Spinal cord (tissue), 10 donors: Measurements from ENCODE around the gene ARRB2. TPM values are rescaled to one million over a fixed set of nuclear protein-coding genes. Genes with fewer than 3 reads are reported as not detected.
"Not testable (repeated sequence)": the region's sequence is repeated elsewhere in the genome, so short reads cannot be mapped to it uniquely, and the experiment has no call there.

ENCODE experiments used
- DNase-seq, 6 donors: peaks; one replicate each; pipeline versions ENCODE4 v3.0.0 to v3.0.0-alpha.2; 2013 to 2015; ENCODE audit warnings: low spot score in 6 of 6, low read depth in 4 of 6
- H3K27ac ChIP-seq: one replicate; pipeline ENCODE4 v1.5.1; 2013; ENCODE audit warnings: low read depth, low read length, control low read depth
- H3K27me3 ChIP-seq: one replicate; pipeline ENCODE4 v1.6.1; 2013; ENCODE audit warnings: low read length; ENCODE audit not compliant: control insufficient read depth, insufficient read depth
- H3K36me3 ChIP-seq: one replicate; pipeline ENCODE4 v1.6.1; 2013; ENCODE audit warnings: low read length; ENCODE audit not compliant: control insufficient read depth, insufficient read depth
- H3K4me1 ChIP-seq: one replicate; pipeline ENCODE4 v1.6.1; 2013; ENCODE audit warnings: low read length; ENCODE audit not compliant: control insufficient read depth, insufficient read depth
- H3K4me3 ChIP-seq: one replicate; pipeline ENCODE4 v1.5.1; 2013; ENCODE audit warnings: low read depth, low read length, control low read depth
- H3K9me3 ChIP-seq: one replicate; pipeline ENCODE4 v1.6.1; 2013; ENCODE audit warnings: low read length; ENCODE audit not compliant: control insufficient read depth, insufficient read depth
- WGBS: methylation state at CpG from one replicate; pipeline ENCODE4 v1.1.5; 2013; ENCODE audit warnings: missing lambda C conversion rate; ENCODE audit not compliant: insufficient coverage; 5-methylcytosine and 5-hydroxymethylcytosine counted together
- polyA plus RNA-seq, 2 donors: library from polyadenylated mRNA; unstranded; fragments of 120-200 nt; gene quantifications; one replicate each; pipeline ENCODE4 v1.2.1, GENCODE V29; 2013; ENCODE audit not compliant: insufficient read length in 2 of 2
- total RNA-seq, 2 donors: library from RNA; depleted of rRNA in 1 of 2; stranded (reverse); fragments of 120-200 nt in 1 of 2; fragments of >200 nt in 1 of 2; gene quantifications; one replicate each; pipeline versions ENCODE4 v1.2.3 to v1.2.4, GENCODE V29; 2013 to 2014
- donor health status: healthy.

The ARRB2 gene
- total and polyA plus RNA-seq, 4 donors = 21.2 to 105 (median 66.5) TPM

- no peak overlapping the region for H3K27ac ChIP-seq
- 81% methylated on average over 6 of the region's 9 CpGs for WGBS
- H3K27me3 ChIP-seq = no peaks in the 10 kb centered on the region
- no peaks in the 10 kb centered on the region for H3K4me1 ChIP-seq
- no peaks in the 10 kb centered on the region for H3K9me3 ChIP-seq
- H3K36me3 ChIP-seq = peaks cover 30% of the 10 kb centered on the region
- H3K4me3 ChIP-seq = no peak overlapping the region
- no peak for DNase-seq
Measured at GRCh38 chr17:4693416-4693815, 17.0 kb upstream of the ARRB2 start.

- WGBS = 91% methylated on average over 6 of the region's 6 CpGs
- no peak overlapping the region for H3K27ac ChIP-seq
- no peak overlapping the region for H3K4me3 ChIP-seq
Measured at GRCh38 chr17:4696437-4696805, 14.0 kb upstream of the ARRB2 start.

GRCh38 chr17:4699401-4700056 lies 10.9 kb upstream of the ARRB2 start:
- H3K27me3 ChIP-seq, H3K9me3 ChIP-seq, H3K4me3 ChIP-seq, H3K4me1 ChIP-seq, H3K27ac ChIP-seq, DNase-seq: not testable (repeated sequence)
- 82% methylated on average over 5 of the region's 13 CpGs for WGBS
- peaks cover 12% of the 10 kb centered on the region for H3K36me3 ChIP-seq

More at GRCh38 chr17:4696437-4696805, 14.0 kb upstream of the ARRB2 start:
- H3K4me1 ChIP-seq = no peaks in the 10 kb centered on the region
- no peak for DNase-seq
- no peaks in the 10 kb centered on the region for H3K9me3 ChIP-seq
- no peaks in the 10 kb centered on the region for H3K27me3 ChIP-seq
- H3K36me3 ChIP-seq = peaks cover 16% of the 10 kb centered on the region

- no CpG with 5 or more reads among the region's 1 CpG for WGBS
- Histone ChIP-seq H3K36me3 (peaks cover 10% of the 10 kb centered on the region), H3K4me1 (peaks cover 15% of the 10 kb centered on the region), H3K9me3 (no peaks in the 10 kb centered on the region), H3K4me3 (no peak overlapping the region), H3K27ac (no peak overlapping the region), H3K27me3 (no peaks in the 10 kb centered on the region)
- DNase-seq = no peak
Measured at GRCh38 chr17:4701116-4701515, 9.3 kb upstream of the ARRB2 start.

- peaks cover 4% of the 10 kb centered on the region for H3K36me3 ChIP-seq
- DNase-seq = no peak
- no peak overlapping the region for H3K27ac ChIP-seq
- H3K9me3 ChIP-seq = no peaks in the 10 kb centered on the region
- peaks cover 15% of the 10 kb centered on the region for H3K4me1 ChIP-seq
- WGBS = 3% methylated on average over 9 of the region's 15 CpGs
- peak overlapping the region; percentile 79 for H3K4me3 ChIP-seq
- H3K27me3 ChIP-seq = no peaks in the 10 kb centered on the region
Measured at GRCh38 chr17:4703330-4703691, 7.1 kb upstream of the ARRB2 start.

DNA sequence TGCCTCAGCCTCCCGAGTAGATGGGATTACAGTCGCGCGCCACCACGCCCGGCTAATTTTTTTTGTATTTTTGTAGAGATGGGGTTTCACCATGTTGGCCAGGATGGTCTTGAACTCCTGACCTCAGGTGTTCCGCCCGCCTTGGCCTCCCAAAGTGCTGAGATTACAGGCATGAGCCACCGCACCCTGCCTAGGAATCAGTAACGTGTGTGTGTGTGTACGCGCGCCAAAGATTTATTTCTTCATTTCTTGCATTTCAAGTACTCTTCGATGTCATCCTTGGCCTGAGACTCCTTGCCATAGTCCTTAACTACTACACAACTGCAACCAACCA lies 5.9 kb upstream of the ARRB2 start:
- not testable (repeated sequence) for H3K27me3 ChIP-seq
- peak overlapping the region; percentile 81 for H3K27ac ChIP-seq
- H3K4me3 ChIP-seq = peak overlapping the region; percentile 79

DNA sequence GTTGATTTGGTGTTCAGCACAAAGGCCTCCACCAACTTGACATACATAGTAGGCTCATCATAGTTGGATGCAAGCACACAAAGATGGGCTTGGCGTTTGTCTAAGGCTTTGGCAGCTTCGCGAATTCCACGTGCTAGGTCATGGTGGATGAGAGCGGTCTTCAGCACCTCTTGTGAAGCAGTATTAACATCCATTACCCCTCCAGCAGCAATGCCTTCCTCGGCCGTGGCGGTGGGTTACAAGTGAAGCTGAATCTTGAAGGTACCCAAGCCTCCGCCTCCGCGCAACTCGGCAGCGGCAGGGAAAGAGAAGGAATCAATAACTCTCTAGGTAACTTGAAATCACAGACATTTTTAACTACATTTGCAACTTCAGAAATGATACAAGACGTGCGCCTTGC lies 5.4 kb upstream of the ARRB2 start:
- Histone ChIP-seq H3K27me3 (no peaks in the 10 kb centered on the region), H3K36me3 (peaks cover 2% of the 10 kb centered on the region), H3K27ac (no peak overlapping the region), H3K9me3 (no peaks in the 10 kb centered on the region), H3K4me3 (peak overlapping the region; percentile 79), H3K4me1 (peaks cover 24% of the 10 kb centered on the region)
- WGBS = 92% methylated on average over 14 of the region's 15 CpGs
- no peak for DNase-seq

More for the DNA sequence above, 5.9 kb upstream of the ARRB2 start:
- peaks cover 21% of the 10 kb centered on the region for H3K4me1 ChIP-seq
- DNase-seq, H3K9me3 ChIP-seq, H3K36me3 ChIP-seq: not testable (repeated sequence)
- WGBS = 57% methylated on average over 8 of the region's 14 CpGs

DNA sequence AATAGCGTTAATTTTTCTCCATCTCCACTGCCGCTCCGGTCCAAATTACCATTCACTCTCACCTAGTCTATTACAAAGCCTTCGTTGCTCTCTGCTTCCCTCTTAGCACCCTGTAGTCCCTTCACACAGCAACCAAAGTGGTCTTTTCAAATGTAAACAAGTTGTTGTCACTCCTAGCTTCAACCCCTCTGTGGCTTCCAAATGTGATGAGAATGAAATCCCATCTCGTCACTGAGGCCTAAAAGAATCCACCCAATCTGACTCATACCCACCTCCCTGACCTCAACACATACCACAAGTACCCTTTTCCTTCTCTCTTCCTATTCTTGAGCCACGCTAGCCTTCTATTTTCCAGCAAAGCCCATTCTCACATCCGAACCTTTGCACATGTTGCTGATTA lies 4.3 kb upstream of the ARRB2 start:
- WGBS = 72% methylated on average over 7 of the region's 7 CpGs
- no peaks in the 10 kb centered on the region for H3K36me3 ChIP-seq
- no peak overlapping the region for H3K4me3 ChIP-seq
- DNase-seq = no peak
- H3K27ac ChIP-seq = no peak overlapping the region
- peaks cover 29% of the 10 kb centered on the region for H3K4me1 ChIP-seq
- no peaks in the 10 kb centered on the region for H3K27me3 ChIP-seq
- no peaks in the 10 kb centered on the region for H3K9me3 ChIP-seq

DNA sequence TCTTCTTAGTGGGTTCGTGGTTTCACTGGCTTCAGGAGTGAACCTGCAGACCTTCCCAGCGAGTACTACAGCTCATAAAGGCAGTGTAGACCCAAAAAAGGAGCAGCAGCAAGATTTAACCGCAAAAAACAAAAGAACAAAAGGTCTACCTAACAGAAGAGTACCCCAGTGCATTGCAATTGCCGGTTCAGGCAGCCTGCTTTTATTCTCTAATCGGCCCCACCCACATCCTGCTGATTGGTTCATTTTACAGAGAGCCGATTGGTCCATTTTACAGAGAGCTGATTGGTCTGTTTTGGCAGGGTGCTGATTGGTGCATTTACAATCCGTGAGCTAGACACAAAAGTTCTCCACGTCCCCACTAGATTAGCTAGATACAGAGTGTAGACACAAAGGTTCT lies 2.0 kb upstream of the ARRB2 start:
- no peaks in the 10 kb centered on the region for H3K9me3 ChIP-seq
- H3K27me3 ChIP-seq = no peaks in the 10 kb centered on the region
- WGBS = 67% methylated on average over 5 of the region's 8 CpGs
- peaks cover 36% of the 10 kb centered on the region for H3K4me1 ChIP-seq
- H3K27ac ChIP-seq = no peak overlapping the region
- DNase-seq = peak in 1 of 6 donors; percentile 38
- no peak overlapping the region for H3K4me3 ChIP-seq
- no peaks in the 10 kb centered on the region for H3K36me3 ChIP-seq

DNA sequence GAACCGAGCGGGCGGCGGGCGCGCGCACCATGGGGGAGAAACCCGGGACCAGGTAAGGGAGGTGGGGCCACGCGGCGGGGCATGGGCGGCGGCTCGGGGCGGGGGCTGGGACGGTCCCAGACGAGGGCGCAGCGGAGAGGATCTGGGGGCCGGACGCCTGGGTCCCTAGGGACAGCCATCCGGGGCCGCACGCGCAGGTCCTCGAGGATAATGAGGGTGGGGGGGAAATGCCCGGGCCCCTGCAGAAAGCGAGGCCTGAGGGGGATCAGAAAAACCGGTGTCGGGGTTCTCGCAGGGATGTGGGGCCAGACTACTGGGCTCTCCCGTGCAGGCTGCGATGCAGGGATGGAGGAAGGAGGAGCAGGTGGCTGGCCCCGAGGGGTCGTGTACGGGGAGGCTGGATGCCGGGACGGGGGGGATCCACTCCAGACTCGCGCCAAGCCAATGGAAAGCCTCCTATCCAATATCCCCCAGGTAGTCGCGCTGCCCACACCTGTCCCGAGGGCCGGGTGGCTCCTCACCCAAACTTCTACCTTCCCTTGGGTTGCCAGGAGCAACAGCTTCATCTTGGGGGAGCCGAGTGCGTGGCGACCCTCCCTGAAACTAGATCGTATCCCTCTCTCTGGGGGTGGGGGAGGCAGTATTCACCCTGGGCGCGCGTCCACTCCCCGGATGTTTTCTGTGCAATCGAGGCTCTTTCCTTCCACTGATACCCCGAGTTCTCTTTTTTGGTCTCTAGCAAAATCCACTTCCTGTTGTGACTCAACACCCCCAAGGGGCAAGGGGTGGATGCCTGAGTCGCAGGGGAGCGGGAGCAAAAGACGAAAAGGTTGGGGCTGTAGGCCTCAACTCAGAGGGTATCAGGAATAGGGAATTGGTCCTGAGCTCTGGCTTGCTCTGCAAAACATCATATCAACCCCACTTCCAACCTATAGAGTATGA lies 532 bp downstream of the ARRB2 start:
- H3K27me3 ChIP-seq = no peaks in the 10 kb centered on the region
- DNase-seq = peak in 2 of 6 donors; percentile 18 to 67
- peak overlapping the region; percentile 61 for H3K27ac ChIP-seq
- 2% methylated on average over 44 of the region's 57 CpGs for WGBS
- H3K4me1 ChIP-seq = peaks cover 28% of the 10 kb centered on the region
- no peaks in the 10 kb centered on the region for H3K9me3 ChIP-seq
- H3K4me3 ChIP-seq = peak overlapping the region; percentile 73
- H3K36me3 ChIP-seq = peaks cover 13% of the 10 kb centered on the region
